ENCODE data around the gene CYRIA.

The CYRIA gene

DNA sequence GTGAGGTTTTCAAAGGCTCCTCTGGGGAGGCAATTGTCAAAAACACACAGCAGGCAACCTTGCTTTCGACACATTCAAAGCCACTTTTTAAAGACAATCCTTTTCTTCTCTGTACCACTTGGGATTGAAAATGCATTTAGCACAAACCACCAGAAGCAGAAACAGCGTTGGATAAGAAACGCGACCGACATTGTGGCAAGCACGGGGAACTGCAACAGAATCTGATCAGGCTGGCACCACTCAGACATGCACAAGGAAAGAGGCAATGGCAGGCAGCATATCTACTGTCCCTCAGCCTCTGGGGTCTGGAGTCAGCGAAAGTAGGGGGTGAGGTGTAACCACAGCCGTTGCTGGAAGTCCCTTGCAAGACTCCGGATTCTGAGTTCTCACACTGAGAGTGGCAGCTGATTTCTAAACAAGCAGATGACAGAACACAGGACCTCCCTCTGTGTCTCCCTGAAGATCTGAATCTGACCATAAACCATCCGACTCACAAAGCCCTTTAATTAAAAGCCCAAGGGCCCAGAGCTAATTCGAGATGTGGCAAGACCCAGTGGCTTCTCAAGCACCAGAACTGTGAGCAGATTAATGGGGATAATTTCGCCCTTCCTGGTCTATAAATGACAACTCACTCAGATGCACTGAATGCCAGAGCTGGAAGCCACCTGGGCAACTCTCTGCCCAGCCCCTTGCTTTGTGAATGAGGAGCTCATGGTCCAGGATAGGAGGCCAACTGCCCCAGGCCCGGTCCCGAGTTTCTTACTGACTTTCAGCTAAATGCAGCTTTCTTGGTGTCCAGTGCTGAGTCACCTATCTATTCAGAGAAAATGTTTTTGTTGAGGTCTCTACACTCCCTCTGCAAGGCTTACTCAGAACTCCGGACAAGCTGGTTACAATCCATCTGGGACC lies 29.6 kb downstream of the CYRIA start:
- H3K4me3 ChIP-seq (ENCODE audit: low read length), result peak overlapping the region; percentile 45
- peaks cover 3% of the 10 kb centered on the region; the same call in 1 of the 2 replicates for H4K20me1 ChIP-seq (ENCODE audit: insufficient read depth, low read length)
- no peaks in the 10 kb centered on the region for H3K79me2 ChIP-seq (ENCODE audit: low read length)
- peaks cover 7% of the 10 kb centered on the region for H3K36me3 ChIP-seq (replicated peaks; ENCODE audit: low read depth, low read length)
- peak overlapping the region; percentile 68 for H3K4me2 ChIP-seq (ENCODE audit: low read length)
- TF ChIP-seq EZH2phosphoT487 (IDR thresholded peaks at IDR 0.05; ENCODE audit: low read depth), result no peak
- TF ChIP-seq, protein P1, sequence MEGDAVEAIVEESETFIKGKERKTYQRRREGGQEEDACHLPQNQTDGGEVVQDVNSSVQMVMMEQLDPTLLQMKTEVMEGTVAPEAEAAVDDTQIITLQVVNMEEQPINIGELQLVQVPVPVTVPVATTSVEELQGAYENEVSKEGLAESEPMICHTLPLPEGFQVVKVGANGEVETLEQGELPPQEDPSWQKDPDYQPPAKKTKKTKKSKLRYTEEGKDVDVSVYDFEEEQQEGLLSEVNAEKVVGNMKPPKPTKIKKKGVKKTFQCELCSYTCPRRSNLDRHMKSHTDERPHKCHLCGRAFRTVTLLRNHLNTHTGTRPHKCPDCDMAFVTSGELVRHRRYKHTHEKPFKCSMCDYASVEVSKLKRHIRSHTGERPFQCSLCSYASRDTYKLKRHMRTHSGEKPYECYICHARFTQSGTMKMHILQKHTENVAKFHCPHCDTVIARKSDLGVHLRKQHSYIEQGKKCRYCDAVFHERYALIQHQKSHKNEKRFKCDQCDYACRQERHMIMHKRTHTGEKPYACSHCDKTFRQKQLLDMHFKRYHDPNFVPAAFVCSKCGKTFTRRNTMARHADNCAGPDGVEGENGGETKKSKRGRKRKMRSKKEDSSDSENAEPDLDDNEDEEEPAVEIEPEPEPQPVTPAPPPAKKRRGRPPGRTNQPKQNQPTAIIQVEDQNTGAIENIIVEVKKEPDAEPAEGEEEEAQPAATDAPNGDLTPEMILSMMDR (IDR thresholded peaks at IDR 0.05; ENCODE audit: low read depth, low read length), result peak; percentile 21
- H2AFZ ChIP-seq (ENCODE audit: low read depth, low read length), result 0 out of 2 replicates have a peak overlapping the region, but pooled peaks have one; percentile 11
- no peaks in the 10 kb centered on the region for H3K9me3 ChIP-seq (ENCODE audit: insufficient read depth, low read length)
- peaks cover 22% of the 10 kb centered on the region for H3K4me1 ChIP-seq (ENCODE audit: low read length)
- H3K27me3 ChIP-seq (ENCODE audit: low read depth, low read length), result peaks cover 7% of the 10 kb centered on the region
- no peak overlapping the region for H3K27ac ChIP-seq (ENCODE audit: low read length)
- no peak overlapping the region for H3K9ac ChIP-seq (ENCODE audit: low read length)

DNA sequence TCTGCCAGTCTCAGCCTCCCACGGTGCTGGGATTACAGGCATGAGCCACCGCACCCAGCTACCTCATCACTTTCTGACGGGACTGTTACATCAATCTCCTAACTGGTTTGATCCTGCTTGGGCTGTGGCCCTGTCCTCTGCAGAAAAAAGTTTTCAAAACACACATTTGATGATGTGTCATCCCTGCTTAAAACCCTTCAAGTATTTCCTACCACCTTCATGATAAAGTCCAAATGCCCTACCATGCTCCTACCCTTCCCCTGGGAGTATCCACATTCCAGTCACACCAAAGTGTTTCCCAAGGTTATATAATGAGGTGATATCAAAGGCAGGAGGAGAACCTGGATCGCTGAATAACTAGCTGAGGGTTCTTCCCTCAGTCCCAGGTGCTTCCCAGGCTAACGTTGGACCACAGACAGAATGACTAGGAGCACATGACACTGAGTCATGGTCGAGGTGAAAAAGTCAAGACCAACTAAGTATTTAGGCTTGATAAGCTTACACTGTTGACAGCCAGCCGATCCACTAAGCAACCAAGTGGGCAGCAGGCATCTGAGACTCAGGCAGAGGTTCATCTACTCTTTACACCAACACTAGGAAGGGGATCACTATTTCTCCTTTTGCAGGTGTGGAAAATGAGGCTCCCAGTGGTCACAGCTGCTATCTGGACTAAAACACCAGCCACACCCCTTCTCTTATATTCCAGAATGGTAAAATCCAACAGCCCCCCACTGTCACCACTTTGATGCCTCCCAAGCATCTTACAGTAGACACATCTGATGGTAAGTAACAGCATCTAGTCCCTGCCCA lies 31.8 kb downstream of the CYRIA start:
- Histone ChIP-seq H2AFZ (ENCODE audit: low read depth, low read length) (no peak overlapping the region), H3K9ac (ENCODE audit: low read length) (no peak overlapping the region), H4K20me1 (ENCODE audit: insufficient read depth, low read length) (peaks cover 4% of the 10 kb centered on the region; the same call in 1 of the 2 replicates), H3K27me3 (ENCODE audit: low read depth, low read length) (peaks cover 7% of the 10 kb centered on the region), H3K27ac (ENCODE audit: low read length) (no peak overlapping the region), H3K4me1 (ENCODE audit: low read length) (peaks cover 33% of the 10 kb centered on the region), H3K4me2 (ENCODE audit: low read length) (no peak overlapping the region), H3K4me3 (ENCODE audit: low read length) (no peak overlapping the region), H3K36me3 (replicated peaks; ENCODE audit: low read depth, low read length) (peaks cover 7% of the 10 kb centered on the region), H3K9me3 (ENCODE audit: insufficient read depth, low read length) (no peaks in the 10 kb centered on the region), H3K79me2 (ENCODE audit: low read length) (no peaks in the 10 kb centered on the region)
- TF ChIP-seq, protein P1 (IDR thresholded peaks at IDR 0.05; ENCODE audit: low read depth, low read length), result no peak

DNA sequence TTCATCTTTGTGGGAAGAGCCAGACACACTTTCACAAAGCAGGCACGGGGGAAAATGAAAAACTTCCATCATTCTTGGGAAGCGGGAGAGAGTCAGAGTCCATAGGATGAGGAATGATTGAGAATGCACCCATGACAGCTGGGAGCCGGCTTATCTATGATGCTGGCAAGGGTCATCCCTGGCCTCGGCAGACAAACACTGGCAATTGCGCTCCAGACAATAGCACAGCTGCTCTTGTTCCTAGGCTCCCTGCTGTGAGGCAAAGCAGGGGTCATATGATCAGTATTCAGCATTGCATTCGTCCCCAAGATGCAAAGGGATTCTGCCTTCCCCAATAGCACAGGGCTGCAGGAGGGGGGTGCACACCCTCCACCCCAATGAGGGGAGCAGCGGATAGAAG lies 33.0 kb downstream of the CYRIA start:
- no peak overlapping the region for H3K4me3 ChIP-seq (ENCODE audit: low read length)
- no peak overlapping the region for H3K27ac ChIP-seq (ENCODE audit: low read length)
- no peak overlapping the region for H2AFZ ChIP-seq (ENCODE audit: low read depth, low read length)
- H3K4me1 ChIP-seq (ENCODE audit: low read length), result peaks cover 42% of the 10 kb centered on the region
- no peak overlapping the region for H3K9ac ChIP-seq (ENCODE audit: low read length)
- H3K27me3 ChIP-seq (ENCODE audit: low read depth, low read length), result peaks cover 7% of the 10 kb centered on the region
- peaks cover 5% of the 10 kb centered on the region for H3K36me3 ChIP-seq (replicated peaks; ENCODE audit: low read depth, low read length)
- no peak overlapping the region for H3K4me2 ChIP-seq (ENCODE audit: low read length)
- no peaks in the 10 kb centered on the region for H3K79me2 ChIP-seq (ENCODE audit: low read length)
- TF ChIP-seq, protein P1 (IDR thresholded peaks at IDR 0.05; ENCODE audit: low read depth, low read length), result no peak
- TF ChIP-seq EZH2phosphoT487 (IDR thresholded peaks at IDR 0.05; ENCODE audit: low read depth), result no peak
- peaks cover 4% of the 10 kb centered on the region; the same call in 1 of the 2 replicates for H4K20me1 ChIP-seq (ENCODE audit: insufficient read depth, low read length)
- no peaks in the 10 kb centered on the region for H3K9me3 ChIP-seq (ENCODE audit: insufficient read depth, low read length)

DNA sequence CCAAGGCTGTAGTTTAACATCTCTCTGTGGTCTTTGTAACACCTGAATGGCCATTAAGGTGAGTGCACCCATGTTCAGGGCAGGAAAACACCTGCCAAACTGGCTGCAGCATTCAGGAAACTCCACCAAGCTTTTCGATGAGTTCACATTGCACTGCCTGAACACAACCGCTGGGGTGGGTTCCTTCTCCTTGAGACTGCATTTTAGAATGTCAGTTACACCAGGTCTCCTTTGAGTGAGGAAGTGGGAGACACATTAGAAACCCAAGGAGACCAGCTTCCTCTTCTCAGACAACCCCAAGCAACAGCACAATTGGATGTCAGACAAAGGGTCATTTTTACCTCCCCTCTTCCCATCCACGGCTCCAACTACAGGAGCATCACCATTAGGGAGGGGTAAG lies 35.2 kb downstream of the CYRIA start:
- H3K9ac ChIP-seq (ENCODE audit: low read length), result no peak overlapping the region; the same call in 1 of the 2 replicates
- peaks cover 49% of the 10 kb centered on the region for H3K4me1 ChIP-seq (ENCODE audit: low read length)
- TF ChIP-seq EZH2phosphoT487 (IDR thresholded peaks at IDR 0.05; ENCODE audit: low read depth), result no peak
- TF ChIP-seq, protein P1 (IDR thresholded peaks at IDR 0.05; ENCODE audit: low read depth, low read length), result peak; percentile 63
- H3K79me2 ChIP-seq (ENCODE audit: low read length), result no peaks in the 10 kb centered on the region
- H3K4me3 ChIP-seq (ENCODE audit: low read length), result peak overlapping the region; percentile 16; the same call in 1 of the 2 replicates
- H3K9me3 ChIP-seq (ENCODE audit: insufficient read depth, low read length), result no peaks in the 10 kb centered on the region
- H3K36me3 ChIP-seq (replicated peaks; ENCODE audit: low read depth, low read length), result no peaks in the 10 kb centered on the region
- H3K4me2 ChIP-seq (ENCODE audit: low read length), result peak overlapping the region; percentile 63
- no peak overlapping the region for H2AFZ ChIP-seq (ENCODE audit: low read depth, low read length)
- H3K27ac ChIP-seq (ENCODE audit: low read length), result no peak overlapping the region
- H4K20me1 ChIP-seq (ENCODE audit: insufficient read depth, low read length), result peaks cover 4% of the 10 kb centered on the region; the same call in 1 of the 2 replicates
- H3K27me3 ChIP-seq (ENCODE audit: low read depth, low read length), result peaks cover 7% of the 10 kb centered on the region

Data from OCI-LY3 (cell line).